H9 (cell line): ENCODE data around the gene GNA15. TPM values are rescaled to one million over a fixed set of nuclear protein-coding genes. Genes with fewer than 3 reads are reported as not detected.
A peak's percentile ranks its signal among the peaks of the same experiment; 100 is the strongest.

ENCODE experiments used
- DNase-seq: peaks from one replicate; pipeline ENCODE4 v3.0.0-alpha.2; 2017
- H2AFZ ChIP-seq: one replicate; pipeline ENCODE4 v1.6.1; 2013; ENCODE audit warnings: mild to moderate bottlenecking, low read length, control low read depth, moderate library complexity
- H2AK5ac ChIP-seq: 2 replicates; pipeline ENCODE4 v1.6.1; 2013; ENCODE audit warnings: low read length, control low read depth, mixed read lengths; ENCODE audit not compliant: insufficient read length
- H2BK120ac ChIP-seq: one replicate; pipeline ENCODE4 v1.6.1; 2013; ENCODE audit warnings: low read depth, mild to moderate bottlenecking, low read length, control low read depth, inconsistent platforms; ENCODE audit not compliant: poor library complexity, severe bottlenecking
- H2BK12ac ChIP-seq: 2 replicates; pipeline ENCODE4 v1.6.1; 2013; ENCODE audit warnings: low read length, control low read depth, mixed read lengths, low read depth; ENCODE audit not compliant: insufficient read length
- H2BK15ac ChIP-seq: 2 replicates; pipeline ENCODE4 v1.6.1; 2013; ENCODE audit warnings: low read depth, low read length, control low read depth
- H2BK20ac ChIP-seq: one replicate; pipeline ENCODE4 v1.6.1; 2013; ENCODE audit warnings: low read depth, mild to moderate bottlenecking, low read length, control low read depth, inconsistent platforms; ENCODE audit not compliant: poor library complexity, severe bottlenecking
- H2BK5ac ChIP-seq: 2 replicates; pipeline ENCODE4 v1.6.1; 2013; ENCODE audit warnings: low read length, control low read depth, mixed read lengths; ENCODE audit not compliant: insufficient read length
- H3K14ac ChIP-seq: 2 replicates; pipeline ENCODE4 v1.6.1; 2013; ENCODE audit warnings: low read length, control low read depth; ENCODE audit not compliant: insufficient read depth
- H3K18ac ChIP-seq: 2 replicates; pipeline ENCODE4 v1.6.1; 2013; ENCODE audit warnings: low read depth, mild to moderate bottlenecking, mixed read lengths, low read length, control low read depth; ENCODE audit not compliant: insufficient read length
- H3K23ac ChIP-seq: 2 replicates; pipeline ENCODE4 v1.6.1; 2013; ENCODE audit warnings: low read length, control low read depth, mixed read lengths, low read depth; ENCODE audit not compliant: insufficient read length
- H3K23me2 ChIP-seq: 2 replicates; pipeline ENCODE4 v1.6.1; 2013; ENCODE audit warnings: low read depth, mild to moderate bottlenecking, mixed read lengths, low read length, control low read depth; ENCODE audit not compliant: insufficient read length, poor library complexity, severe bottlenecking
- H3K27ac ChIP-seq: 2 replicates; pipeline ENCODE4 v1.5.1; 2013; ENCODE audit warnings: low read length, control low read depth, mixed read lengths, low read depth; ENCODE audit not compliant: insufficient read length
- H3K27me3 ChIP-seq: 2 replicates; pipeline ENCODE4 v1.6.1; 2013; ENCODE audit warnings: low read length, control low read depth, inconsistent platforms; ENCODE audit not compliant: insufficient read depth
- H3K4ac ChIP-seq: 2 replicates; pipeline ENCODE4 v1.6.1; 2013; ENCODE audit warnings: low read depth, mild to moderate bottlenecking, control low read depth, inconsistent platforms, low read length, moderate library complexity
- H3K4me1 ChIP-seq: 2 replicates; pipeline ENCODE4 v1.6.1; 2013; ENCODE audit warnings: low read length, control low read depth, inconsistent platforms; ENCODE audit not compliant: insufficient read depth
- H3K4me2 ChIP-seq: 2 replicates; pipeline ENCODE4 v1.6.1; 2013; ENCODE audit warnings: low read length, control low read depth, mixed read lengths; ENCODE audit not compliant: insufficient read length, insufficient read depth
- H3K56ac ChIP-seq: 2 replicates; pipeline ENCODE4 v1.6.1; 2013; ENCODE audit warnings: low read depth, mild to moderate bottlenecking, mixed read lengths, low read length, control low read depth; ENCODE audit not compliant: insufficient read length
- H3K79me1 ChIP-seq: 2 replicates; pipeline ENCODE4 v1.6.1; 2013; ENCODE audit warnings: low read depth, mild to moderate bottlenecking, moderate library complexity, low read length, control low read depth, inconsistent platforms; ENCODE audit not compliant: insufficient read depth, poor library complexity, severe bottlenecking
- H3K79me2 ChIP-seq: 2 replicates; pipeline ENCODE4 v1.6.1; 2013; ENCODE audit warnings: low read length, control low read depth, inconsistent platforms; ENCODE audit not compliant: insufficient read depth
- H3K9ac ChIP-seq: 2 replicates; pipeline ENCODE4 v1.6.1; 2013; ENCODE audit warnings: low read length, control low read depth, mixed read lengths; ENCODE audit not compliant: insufficient read length; ENCODE audit errors: extremely low read depth
- H3K9me3 ChIP-seq: one replicate; pipeline ENCODE4 v1.6.1; 2013; ENCODE audit warnings: low read depth, low read length, inconsistent platforms; ENCODE audit not compliant: control insufficient read depth
- H3T11ph ChIP-seq: one replicate; pipeline ENCODE4 v1.6.1; 2013; ENCODE audit warnings: mild to moderate bottlenecking, low read length, control low read depth, inconsistent platforms
- H4K20me1 ChIP-seq: one replicate; pipeline ENCODE4 v1.6.1; 2013; ENCODE audit not compliant: control insufficient read depth, insufficient read length, insufficient read depth
- H4K5ac ChIP-seq: 2 replicates; pipeline ENCODE4 v1.6.1; 2013; ENCODE audit warnings: low read depth, mild to moderate bottlenecking, mixed read lengths, low read length, control low read depth; ENCODE audit not compliant: insufficient read length
- H4K8ac ChIP-seq: replicated peaks from 2 replicates; pipeline ENCODE4 v1.6.1; 2013; ENCODE audit warnings: low read length, control low read depth, mixed read lengths, low read depth; ENCODE audit not compliant: insufficient read length
- H4K91ac ChIP-seq: 2 replicates; pipeline ENCODE4 v1.6.1; 2013; ENCODE audit warnings: low read depth, mild to moderate bottlenecking, moderate library complexity, mixed read lengths, low read length, control low read depth; ENCODE audit not compliant: insufficient read length
- H3K27ac Mint-ChIP-seq, 3 experiments: 2 replicates in 2 of 3; 3 replicates in 1 of 3; pipeline ENCODE4 v1.8.0; 2020 to 2021; ENCODE audit warnings: mixed read lengths in 3 of 3, mild to moderate bottlenecking in 1 of 3, moderate library complexity in 1 of 3
- H3K27me3 Mint-ChIP-seq: 2 replicates; pipeline ENCODE4 v1.8.0; 2021; ENCODE audit warnings: low read depth, mild to moderate bottlenecking, moderate library complexity, mixed read lengths
- H3K36me3 Mint-ChIP-seq, 3 experiments: 2 replicates in 2 of 3; 3 replicates in 1 of 3; pipeline ENCODE4 v1.8.0; 2020 to 2021; ENCODE audit warnings: low read depth in 3 of 3, mixed read lengths in 3 of 3; ENCODE audit not compliant: insufficient read depth in 1 of 3
- H3K4me1 Mint-ChIP-seq, 2 experiments: 2 replicates each; pipeline ENCODE4 v1.8.0; 2020; ENCODE audit warnings: mixed read lengths in 2 of 2
- H3K4me3 Mint-ChIP-seq, 2 experiments: 2 replicates in 1 of 2; 3 replicates in 1 of 2; pipeline ENCODE4 v1.8.0; 2020 to 2021; ENCODE audit warnings: mild to moderate bottlenecking in 2 of 2, mixed read lengths in 2 of 2, moderate library complexity in 1 of 2
- H3K9me3 Mint-ChIP-seq, 2 experiments: 2 replicates in 1 of 2; 3 replicates in 1 of 2; pipeline ENCODE4 v1.8.0; 2020; ENCODE audit warnings: mild to moderate bottlenecking in 2 of 2, mixed read lengths in 2 of 2, moderate library complexity in 1 of 2
- WGBS: extraction: QIAGEN DNeasy Blood & Tissue Kit; methylation state at CpG from one replicate; pipeline ENCODE4 v1.1.7; 2013; ENCODE audit warnings: missing lambda C conversion rate, low lambda C conversion rate, mixed read lengths; ENCODE audit not compliant: insufficient read length; ENCODE audit errors: extremely low coverage; 5-methylcytosine and 5-hydroxymethylcytosine counted together
- total RNA-seq: library from RNA; stranded (reverse); gene quantifications from 2 replicates; pipeline ENCODE4 v1.2.1, GENCODE V29; 2021
- TF ChIP-seq, protein P1 (sequence below): fragments of 200-600 bp; sonication (generic); conservative IDR thresholded peaks from 3 replicates; pipeline ENCODE4 v1.8.0; 2021; ENCODE audit warnings: antibody characterized with exemption, mild to moderate bottlenecking

Gene GNA15
- total RNA-seq, 1 experiment from 2014 or later: not detected

DNA sequence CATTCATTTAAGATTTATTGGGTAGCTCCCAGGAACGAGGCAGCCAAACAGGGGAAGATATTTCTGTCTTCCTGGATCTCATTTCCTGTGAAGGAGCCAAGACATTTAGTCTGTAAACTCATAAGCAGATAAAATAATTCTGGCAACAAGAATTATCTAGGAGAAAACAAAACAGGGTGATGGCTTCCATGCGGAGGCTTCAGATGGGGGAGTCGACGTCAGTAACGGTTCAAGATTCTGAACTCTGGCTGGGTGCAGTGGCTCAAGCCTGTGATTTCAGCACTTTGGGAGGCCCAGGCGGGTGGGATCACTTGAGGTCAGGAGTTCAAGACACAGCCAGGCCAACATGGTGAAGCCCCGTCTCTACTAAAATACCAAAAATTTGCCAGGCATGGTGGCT is 1.3 kb downstream of the GNA15 start:
- H3K14ac ChIP-seq: no peak overlapping the region
- no peak overlapping the region for H2BK5ac ChIP-seq
- H3K23ac ChIP-seq: no peak overlapping the region

More for the DNA sequence above, 1.3 kb downstream of the GNA15 start:
- Histone ChIP-seq H3K4me2 (no peak overlapping the region), H2AFZ (no peak overlapping the region), H3K9me3 (no peaks in the 10 kb centered on the region), H2BK15ac (no peak overlapping the region), H3T11ph (no peak overlapping the region), H2BK12ac (no peak overlapping the region), H3K4me1 (no peaks in the 10 kb centered on the region), H2BK120ac (no peak overlapping the region), H3K4ac (no peak overlapping the region), H4K5ac (no peak overlapping the region), H3K56ac (no peak overlapping the region), H3K27ac (no peak overlapping the region), H4K91ac (no peak overlapping the region), H3K9ac (no peak overlapping the region), H3K79me1 (no peaks in the 10 kb centered on the region), H4K8ac (no peak overlapping the region), H4K20me1 (no peaks in the 10 kb centered on the region), H3K23me2 (no peaks in the 10 kb centered on the region), H2AK5ac (no peak overlapping the region), H3K27me3 (no peaks in the 10 kb centered on the region), H2BK20ac (no peak overlapping the region), H3K79me2 (no peaks in the 10 kb centered on the region), H3K18ac (no peak overlapping the region)
- DNase-seq: no peak
- no peaks in the 10 kb centered on the region for H3K9me3 Mint-ChIP-seq
- whole genome bisulfite sequencing: no CpG with 5 or more reads among the region's 7 CpGs
- TF ChIP-seq, protein P1, sequence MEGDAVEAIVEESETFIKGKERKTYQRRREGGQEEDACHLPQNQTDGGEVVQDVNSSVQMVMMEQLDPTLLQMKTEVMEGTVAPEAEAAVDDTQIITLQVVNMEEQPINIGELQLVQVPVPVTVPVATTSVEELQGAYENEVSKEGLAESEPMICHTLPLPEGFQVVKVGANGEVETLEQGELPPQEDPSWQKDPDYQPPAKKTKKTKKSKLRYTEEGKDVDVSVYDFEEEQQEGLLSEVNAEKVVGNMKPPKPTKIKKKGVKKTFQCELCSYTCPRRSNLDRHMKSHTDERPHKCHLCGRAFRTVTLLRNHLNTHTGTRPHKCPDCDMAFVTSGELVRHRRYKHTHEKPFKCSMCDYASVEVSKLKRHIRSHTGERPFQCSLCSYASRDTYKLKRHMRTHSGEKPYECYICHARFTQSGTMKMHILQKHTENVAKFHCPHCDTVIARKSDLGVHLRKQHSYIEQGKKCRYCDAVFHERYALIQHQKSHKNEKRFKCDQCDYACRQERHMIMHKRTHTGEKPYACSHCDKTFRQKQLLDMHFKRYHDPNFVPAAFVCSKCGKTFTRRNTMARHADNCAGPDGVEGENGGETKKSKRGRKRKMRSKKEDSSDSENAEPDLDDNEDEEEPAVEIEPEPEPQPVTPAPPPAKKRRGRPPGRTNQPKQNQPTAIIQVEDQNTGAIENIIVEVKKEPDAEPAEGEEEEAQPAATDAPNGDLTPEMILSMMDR: no peak
- H3K27ac Mint-ChIP-seq: peak overlapping the region in 1 of 3 experiments; percentile 48; a peak in 1 of 7 replicates
- H3K4me1 Mint-ChIP-seq: peaks cover 3 to 8% of the 10 kb centered on the region in 2 experiments; a peak in 3 of 4 replicates
- H3K27me3 Mint-ChIP-seq: peaks cover 1% of the 10 kb centered on the region
- H3K4me3 Mint-ChIP-seq: no peak overlapping the region
- no peaks in the 10 kb centered on the region for H3K36me3 Mint-ChIP-seq
